Right atrium auricular region (tissue), 2 donors: ENCODE data around the gene MDH2. TPM values are rescaled to one million over a fixed set of nuclear protein-coding genes. Genes with fewer than 3 reads are reported as not detected.
A peak's percentile ranks its signal among the peaks of the same experiment; 100 is the strongest.

Experiments used
- DNase-seq: peaks from one replicate; pipeline ENCODE4 v3.0.0-alpha.2; 2019; ENCODE audit warnings: low spot score
- H3K27ac ChIP-seq, 2 donors: fragments of 200-600 bp; sonication (generic); 1 replicate in 1 of 2; 2 replicates in 1 of 2; pipeline ENCODE4 v1.5.1; 2016 to 2019
- H3K27me3 ChIP-seq, 2 donors: fragments of 200-600 bp; sonication (generic); one replicate each; pipeline versions ENCODE4 v1.5.1 to v1.6.0; 2017 to 2019
- H3K36me3 ChIP-seq: fragments of 200-600 bp; sonication (generic); one replicate; pipeline ENCODE4 v1.5.1; 2016
- H3K4me1 ChIP-seq, 2 donors: fragments of 200-600 bp; sonication (generic); one replicate each; pipeline versions ENCODE4 v1.5.1 to v1.6.0; 2017 to 2019
- H3K4me3 ChIP-seq, 2 donors: fragments of 200-600 bp; sonication (generic); 1 replicate in 1 of 2; 2 replicates in 1 of 2; pipeline ENCODE4 v1.5.1; 2017 to 2019; ENCODE audit warnings: mild to moderate bottlenecking in 1 of 2, moderate library complexity in 1 of 2
- H3K9me3 ChIP-seq, 2 donors: fragments of 200-600 bp; sonication (generic); one replicate each; pipeline ENCODE4 v1.5.1; 2019
- total RNA-seq, 2 donors: library from RNA; depleted of rRNA; stranded (reverse); fragments of >200 nt; gene quantifications; one replicate each; pipeline ENCODE4 v1.1.0, GENCODE V29; 2016
- TF ChIP-seq, protein P1 (sequence below), 2 donors: fragments of 200-600 bp; sonication (generic); IDR thresholded peaks; one replicate each; pipeline ENCODE4 v1.5.1; 2019; ENCODE audit warnings: antibody characterized with exemption in 2 of 2

The MDH2 gene
- total RNA-seq, 2 donors from 2014 or later = 186 to 272 TPM

DNA sequence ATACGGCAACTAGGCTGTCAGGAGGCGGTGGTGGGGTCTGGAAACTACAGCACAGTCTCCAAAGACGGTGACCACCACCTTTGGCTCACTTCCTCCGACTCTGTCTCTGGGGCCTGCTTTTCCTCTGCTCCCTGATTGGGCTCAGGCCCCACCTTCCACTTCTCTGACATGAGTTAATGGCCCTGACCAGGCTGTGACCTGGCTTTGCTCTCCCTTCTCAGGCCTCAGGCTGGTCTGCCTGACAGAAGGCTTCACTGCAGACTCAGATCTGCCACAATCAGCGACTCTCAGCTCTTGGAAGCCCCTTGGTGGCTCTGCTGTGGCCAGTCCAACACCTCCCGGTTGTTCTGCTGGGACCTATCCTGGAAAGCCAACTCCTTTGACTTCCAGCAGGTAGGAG lies 7.8 kb upstream of the MDH2 start:
- no peaks in the 10 kb centered on the region for H3K9me3 ChIP-seq
- no peak overlapping the region for H3K27ac ChIP-seq
- no peaks in the 10 kb centered on the region for H3K27me3 ChIP-seq
- H3K4me3 ChIP-seq = no peak overlapping the region
- DNase-seq = no peak
- peaks cover 0 to 7% of the 10 kb centered on the region in 2 donors for H3K4me1 ChIP-seq
- TF ChIP-seq, protein P1, sequence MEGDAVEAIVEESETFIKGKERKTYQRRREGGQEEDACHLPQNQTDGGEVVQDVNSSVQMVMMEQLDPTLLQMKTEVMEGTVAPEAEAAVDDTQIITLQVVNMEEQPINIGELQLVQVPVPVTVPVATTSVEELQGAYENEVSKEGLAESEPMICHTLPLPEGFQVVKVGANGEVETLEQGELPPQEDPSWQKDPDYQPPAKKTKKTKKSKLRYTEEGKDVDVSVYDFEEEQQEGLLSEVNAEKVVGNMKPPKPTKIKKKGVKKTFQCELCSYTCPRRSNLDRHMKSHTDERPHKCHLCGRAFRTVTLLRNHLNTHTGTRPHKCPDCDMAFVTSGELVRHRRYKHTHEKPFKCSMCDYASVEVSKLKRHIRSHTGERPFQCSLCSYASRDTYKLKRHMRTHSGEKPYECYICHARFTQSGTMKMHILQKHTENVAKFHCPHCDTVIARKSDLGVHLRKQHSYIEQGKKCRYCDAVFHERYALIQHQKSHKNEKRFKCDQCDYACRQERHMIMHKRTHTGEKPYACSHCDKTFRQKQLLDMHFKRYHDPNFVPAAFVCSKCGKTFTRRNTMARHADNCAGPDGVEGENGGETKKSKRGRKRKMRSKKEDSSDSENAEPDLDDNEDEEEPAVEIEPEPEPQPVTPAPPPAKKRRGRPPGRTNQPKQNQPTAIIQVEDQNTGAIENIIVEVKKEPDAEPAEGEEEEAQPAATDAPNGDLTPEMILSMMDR (IDR thresholded peaks at IDR 0.05) = no peak
- no peaks in the 10 kb centered on the region for H3K36me3 ChIP-seq

DNA sequence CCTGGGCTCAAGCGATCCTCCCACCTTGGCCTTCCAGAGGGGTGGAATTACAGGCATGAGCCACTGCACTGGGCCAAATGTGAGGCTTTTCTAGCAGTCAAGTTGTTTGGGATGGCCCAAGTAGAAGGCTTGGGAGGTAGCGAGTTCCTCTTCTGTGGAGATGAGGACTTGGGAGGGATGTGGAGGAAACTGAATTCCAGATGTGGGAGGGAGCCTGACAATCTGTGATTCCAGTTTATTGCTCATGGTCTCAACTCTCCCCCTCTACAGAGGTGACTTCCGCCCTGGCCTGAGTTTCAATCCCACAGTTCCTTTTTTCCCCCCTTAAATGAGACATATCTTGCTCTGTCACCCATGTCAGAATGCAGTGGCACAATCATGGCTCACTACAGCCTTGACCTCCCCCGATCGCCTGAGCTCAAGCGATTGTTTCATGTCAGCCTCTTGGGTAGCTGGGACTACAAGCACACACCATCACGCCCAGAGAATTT lies 3.5 kb upstream of the MDH2 start:
- Histone ChIP-seq H3K27me3 (no peaks in the 10 kb centered on the region), H3K4me3 (no peak overlapping the region), H3K9me3 (no peaks in the 10 kb centered on the region), H3K27ac (no peak overlapping the region), H3K36me3 (no peaks in the 10 kb centered on the region), H3K4me1 (peaks cover 0 to 24% of the 10 kb centered on the region in 2 donors)
- no peak for DNase-seq
- TF ChIP-seq, protein P1 (IDR thresholded peaks at IDR 0.05) = no peak

DNA sequence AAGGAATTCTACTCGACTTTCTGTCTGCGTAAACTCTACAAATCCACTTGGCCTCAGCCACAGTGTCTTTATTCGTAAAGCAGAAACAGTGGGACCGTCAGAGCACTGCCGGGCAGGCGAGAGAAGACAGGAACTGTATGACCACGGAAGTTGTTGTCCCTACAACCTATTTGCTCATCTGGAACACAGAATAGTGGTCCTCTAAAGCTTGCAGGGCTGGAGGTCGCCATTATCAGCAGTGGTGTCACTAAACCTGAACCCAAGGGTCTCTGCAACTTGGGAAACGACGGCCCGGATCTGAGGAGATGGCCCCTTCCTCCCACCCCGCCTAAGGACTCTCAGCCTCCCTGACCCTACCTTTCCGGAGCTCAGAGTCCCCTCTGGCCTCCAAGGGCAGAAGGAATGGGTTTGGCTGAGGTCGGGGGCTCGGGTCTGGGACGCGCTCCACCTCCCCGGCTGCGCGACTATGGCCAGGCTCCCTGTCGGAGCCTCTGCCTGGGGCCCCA lies 548 bp upstream of the MDH2 start:
- H3K27ac ChIP-seq = peak overlapping the region; percentile 96
- DNase-seq = no peak
- peak overlapping the region; percentile 96 to 100 for H3K4me3 ChIP-seq
- peaks cover 6% of the 10 kb centered on the region for H3K36me3 ChIP-seq
- peaks cover 0 to 38% of the 10 kb centered on the region in 2 donors for H3K4me1 ChIP-seq
- TF ChIP-seq, protein P1 (IDR thresholded peaks at IDR 0.05) = no peak
- no peaks in the 10 kb centered on the region for H3K27me3 ChIP-seq
- no peaks in the 10 kb centered on the region for H3K9me3 ChIP-seq

DNA sequence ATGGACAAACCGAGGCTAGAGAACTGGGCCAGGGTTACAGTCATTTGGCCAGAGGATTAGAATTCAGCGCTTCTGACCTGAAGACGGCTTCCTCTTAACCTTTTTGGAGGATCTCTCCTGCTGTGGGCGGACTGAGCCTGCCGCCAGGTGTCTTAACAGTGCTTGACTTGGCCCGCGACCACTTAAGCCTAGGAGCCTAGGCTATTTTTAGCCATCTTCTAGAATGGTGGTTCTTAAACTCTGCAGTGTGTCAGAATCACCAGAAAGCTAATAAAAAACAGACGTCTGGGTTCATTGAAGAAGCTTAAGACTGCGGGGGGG lies 722 bp downstream of the MDH2 start:
- no peaks in the 10 kb centered on the region for H3K9me3 ChIP-seq
- DNase-seq = no peak
- peak overlapping the region; percentile 96 for H3K27ac ChIP-seq
- H3K36me3 ChIP-seq = peaks cover 6% of the 10 kb centered on the region
- H3K27me3 ChIP-seq = no peaks in the 10 kb centered on the region
- peak overlapping the region; percentile 96 to 100 for H3K4me3 ChIP-seq
- TF ChIP-seq, protein P1 (IDR thresholded peaks at IDR 0.05) = no peak
- peaks cover 0 to 48% of the 10 kb centered on the region in 2 donors for H3K4me1 ChIP-seq

DNA sequence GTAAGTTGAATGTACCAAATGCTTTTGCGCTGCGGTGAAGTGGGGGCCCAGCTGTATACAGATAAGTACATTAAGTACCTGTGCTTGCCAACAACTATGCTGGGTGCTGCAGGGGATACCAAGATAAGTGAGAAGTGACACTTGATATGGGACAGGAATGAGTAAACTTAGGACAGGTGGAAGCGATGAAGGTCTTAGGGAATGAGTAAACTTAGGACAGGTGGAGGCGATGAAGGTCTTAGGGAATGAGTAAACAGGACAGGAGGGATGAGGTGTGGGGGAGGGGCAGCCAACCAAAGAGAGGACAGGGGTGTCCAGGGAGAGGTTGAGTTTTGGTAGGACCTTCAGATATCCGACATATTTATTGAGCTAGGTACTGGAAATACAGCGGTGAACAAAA lies 1.4 kb downstream of the MDH2 start:
- H3K4me1 ChIP-seq = peaks cover 0 to 55% of the 10 kb centered on the region in 2 donors
- TF ChIP-seq, protein P1 (IDR thresholded peaks at IDR 0.05) = no peak

DNA sequence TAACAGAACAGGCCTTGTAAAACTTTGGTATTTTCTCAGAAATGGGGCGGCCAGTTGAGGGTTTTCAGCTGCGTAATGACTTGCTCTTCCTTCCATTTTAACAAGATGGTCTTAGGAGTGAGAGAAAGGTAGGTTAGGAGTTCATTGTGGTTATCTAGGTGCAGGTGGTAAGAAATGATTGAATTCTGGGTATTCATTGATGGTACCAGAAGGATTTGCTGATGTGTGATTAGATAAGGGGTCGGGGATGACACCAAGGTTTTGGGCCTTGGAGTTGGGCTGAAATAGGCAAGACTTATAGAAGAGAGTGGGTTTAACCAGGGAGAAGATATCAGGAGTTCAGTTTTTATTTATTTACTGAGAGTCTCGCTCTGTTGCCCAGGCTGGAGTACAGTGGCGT lies 2.6 kb downstream of the MDH2 start:
- TF ChIP-seq, protein P1 (IDR thresholded peaks at IDR 0.05) = no peak
- Histone ChIP-seq H3K27ac (no peak overlapping the region), H3K4me1 (peaks cover 0 to 56% of the 10 kb centered on the region in 2 donors), H3K36me3 (peaks cover 21% of the 10 kb centered on the region), H3K27me3 (no peaks in the 10 kb centered on the region), H3K4me3 (no peak overlapping the region), H3K9me3 (no peaks in the 10 kb centered on the region)
- DNase-seq = no peak

More for the DNA sequence above, 1.4 kb downstream of the MDH2 start:
- peak overlapping the region in 1 of 2 donors; percentile 100 for H3K4me3 ChIP-seq
- H3K27me3 ChIP-seq = no peaks in the 10 kb centered on the region
- DNase-seq = no peak
- no peaks in the 10 kb centered on the region for H3K9me3 ChIP-seq
- H3K27ac ChIP-seq = peak overlapping the region; percentile 96
- peaks cover 9% of the 10 kb centered on the region for H3K36me3 ChIP-seq
